Left cardiac atrium (tissue), 4 donors: ENCODE results near the gene TJP1. TPM values are rescaled to one million over a fixed set of nuclear protein-coding genes. Genes with fewer than 3 reads are reported as not detected.
"Not testable (repeated sequence)": the region's sequence is repeated elsewhere in the genome, so short reads cannot be mapped to it uniquely, and the experiment has no call there.

Experiments used
- ATAC-seq, 2 donors: fragments of 200-7000 bp; cut with Tn5 transposase; one replicate each; pipeline ENCODE4 v1.9.1; 2020; ENCODE audit warnings: mild to moderate bottlenecking in 2 of 2, moderate library complexity in 2 of 2
- DNase-seq: peaks from one replicate; pipeline ENCODE4 v3.0.0-alpha.2; 2020
- intact Hi-C, 2 donors: fragments of 100-400 bp; cut with DNase I; formaldehyde crosslinking; loops; one replicate each; pipeline versions ENCODE4 v1.14.1 to v1.15.1; 2022 to 2023
- total RNA-seq, 2 donors: library from RNA; stranded (reverse); fragmentation: NEBNext Ultra II Directional; extraction: Animal tissue kit (Norgen Biotek cat#: 25700); gene quantifications; one replicate each; pipeline ENCODE4 v1.2.1, GENCODE V29; 2021
- donor health status: DM: no; HTN: yes; CAD: no.
- donor health status: DM: no; HTN: yes; CAD: no; lungs with severe emphysema.
- donor health status: DM: yes; HTN: yes; CAD: no.
- donor health status: Dilated cardiomyopathy.

The TJP1 gene
- total RNA-seq, 2 donors from 2014 or later, result 85.2 to 95.9 TPM

DNA sequence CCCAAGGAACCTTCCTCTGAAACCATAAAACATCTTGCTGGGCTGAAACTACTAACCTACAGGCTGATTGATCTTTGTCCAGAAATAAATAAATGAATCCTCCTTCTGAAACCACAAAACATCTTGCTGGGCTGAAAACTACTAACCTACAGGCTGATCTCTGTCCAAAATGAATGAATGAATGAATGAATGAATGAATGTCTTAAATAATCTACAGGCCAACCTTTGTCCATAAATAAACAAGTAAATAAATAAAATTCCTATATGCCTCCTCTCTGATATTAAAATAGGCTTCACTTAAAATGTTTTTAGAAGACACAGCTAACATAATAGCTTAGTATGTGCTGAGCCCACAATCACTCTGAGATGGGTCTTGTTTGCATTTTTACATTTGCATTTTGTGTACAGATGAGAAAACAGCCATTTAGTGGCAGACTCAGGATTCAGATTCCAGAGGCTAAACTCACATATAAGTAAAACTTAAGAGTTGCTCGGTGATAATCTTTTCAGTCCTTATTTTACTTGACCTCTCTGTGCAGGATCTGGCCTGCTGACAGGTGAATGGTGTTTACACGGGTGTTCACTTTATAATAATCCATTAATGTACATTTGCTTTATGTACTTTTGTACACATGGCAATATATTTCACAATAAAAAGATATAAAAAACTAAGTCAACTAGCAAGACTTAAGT is 10.4 kb downstream of the TJP1 start:
- DNase-seq (no peak), ATAC-seq (no peak)
- intact Hi-C loops, result loop anchor here (5.0 to 10.0 kb wide), 2 partner anchors 45 to 113 kb away; no protein-coding TSS in a partner anchor

DNA sequence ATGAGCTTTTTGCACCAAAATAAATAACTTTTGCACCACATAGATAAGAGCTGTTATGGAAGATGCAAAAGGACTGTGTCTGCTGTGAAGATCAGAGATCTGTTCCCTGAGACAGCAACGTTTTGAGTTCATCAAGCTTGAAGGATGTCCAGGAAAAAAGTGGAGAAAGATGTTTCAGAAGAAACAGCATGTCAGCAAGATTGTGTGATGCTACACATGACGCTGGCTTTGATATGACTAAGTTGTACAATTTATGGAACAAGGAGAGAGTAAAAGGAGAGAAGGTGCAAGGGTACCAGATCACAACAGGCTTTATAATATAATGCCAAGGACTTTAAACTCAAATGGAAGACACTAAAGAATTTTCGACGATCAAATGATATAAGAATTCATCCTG is 16.6 kb downstream of the TJP1 start:
- intact Hi-C loops, result no loop called here
- ATAC-seq (no peak), DNase-seq (no peak)

DNA sequence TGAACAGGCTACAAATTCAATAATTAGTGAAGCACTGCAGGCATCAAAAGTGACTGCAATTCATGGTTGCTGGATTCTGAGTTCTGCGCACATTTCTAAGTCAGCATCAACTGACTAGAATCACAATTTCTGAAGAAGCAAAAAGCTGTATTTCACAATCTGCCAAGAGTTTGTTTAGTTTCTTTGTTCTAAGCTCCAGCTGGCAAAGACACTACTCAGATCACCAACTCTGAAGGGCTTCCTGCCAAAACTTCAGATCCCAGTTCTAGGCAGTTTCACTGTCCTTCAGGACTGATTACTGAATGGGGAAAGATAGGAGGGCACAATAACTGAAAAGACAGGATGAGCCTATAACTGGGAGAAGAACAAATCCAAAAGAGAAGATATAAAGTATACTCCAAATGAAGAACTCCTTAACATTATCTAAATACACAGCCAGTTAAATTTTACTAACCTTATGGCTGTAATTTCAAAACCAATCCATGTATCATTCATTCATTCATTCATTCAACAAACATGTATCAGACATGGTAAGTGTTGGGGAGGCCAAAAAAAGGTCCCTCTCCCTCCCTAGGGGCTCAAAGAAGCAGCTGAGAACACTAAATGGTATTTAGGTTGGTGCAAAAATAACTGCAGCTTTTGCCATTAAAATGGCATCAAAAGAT is 17.1 kb downstream of the TJP1 start:
- peak; percentile 85 to 89 for ATAC-seq
- DNase-seq, result no peak
- intact Hi-C loops, result no loop called here

DNA sequence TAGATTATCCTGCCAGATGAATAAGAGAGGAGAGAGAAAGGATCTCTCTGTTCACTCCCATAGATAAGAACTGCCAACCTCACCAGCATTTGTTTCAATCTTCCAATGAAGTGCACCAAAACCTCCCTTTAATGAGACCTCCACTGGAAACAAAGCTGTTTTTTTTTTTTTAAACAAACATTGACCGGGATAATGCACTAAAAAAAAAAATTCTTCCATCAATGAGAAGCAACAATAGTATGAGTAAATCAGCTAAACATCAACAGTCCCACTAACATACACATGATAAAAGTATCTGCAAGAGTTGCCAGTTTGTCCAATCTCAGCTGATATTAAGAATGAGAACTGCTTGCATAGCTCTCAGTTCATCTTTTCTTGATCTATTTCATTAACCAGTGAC is 19.9 kb downstream of the TJP1 start:
- intact Hi-C loops, result no loop called here
- ATAC-seq, result no peak
- no peak for DNase-seq

DNA sequence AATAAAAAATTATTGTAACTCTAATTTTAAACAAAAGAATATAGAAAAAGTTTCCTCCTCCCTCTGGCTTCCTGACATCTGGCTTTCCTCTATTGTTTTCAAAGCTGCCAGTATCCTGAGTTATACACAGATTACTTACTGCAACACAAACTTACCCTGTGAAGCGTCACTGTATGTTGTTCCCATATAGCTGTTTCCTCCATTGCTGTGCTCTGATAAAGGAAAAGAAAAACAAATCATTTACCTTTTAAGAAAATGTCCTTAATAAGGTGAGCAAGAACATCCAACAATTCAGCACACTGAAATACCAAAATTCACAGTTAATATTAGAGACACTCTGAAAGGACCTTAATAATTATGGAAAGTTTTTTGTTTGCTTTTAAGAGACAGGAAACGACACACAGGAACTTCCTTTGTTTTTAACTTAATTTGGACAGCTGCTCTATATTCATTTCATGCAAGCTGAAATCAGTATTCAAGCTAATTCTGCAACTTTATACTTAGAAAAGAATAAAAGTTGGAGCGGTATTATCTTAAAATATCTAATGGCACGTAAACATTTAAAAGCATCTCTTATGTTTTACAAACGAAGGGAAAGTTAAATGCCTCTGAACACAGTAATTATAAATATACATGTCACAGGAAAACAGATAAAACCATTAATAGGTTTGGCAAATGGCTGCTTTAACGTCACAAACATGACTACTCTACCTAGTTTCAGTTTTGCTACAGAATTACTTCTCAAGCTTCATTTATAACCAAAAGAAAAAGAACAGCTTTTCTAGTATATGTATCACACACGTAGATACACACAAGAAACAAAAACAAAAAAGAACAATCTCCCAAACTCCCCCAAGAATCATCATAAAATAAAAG is 21.5 kb downstream of the TJP1 start:
- intact Hi-C loops, result no loop called here

DNA sequence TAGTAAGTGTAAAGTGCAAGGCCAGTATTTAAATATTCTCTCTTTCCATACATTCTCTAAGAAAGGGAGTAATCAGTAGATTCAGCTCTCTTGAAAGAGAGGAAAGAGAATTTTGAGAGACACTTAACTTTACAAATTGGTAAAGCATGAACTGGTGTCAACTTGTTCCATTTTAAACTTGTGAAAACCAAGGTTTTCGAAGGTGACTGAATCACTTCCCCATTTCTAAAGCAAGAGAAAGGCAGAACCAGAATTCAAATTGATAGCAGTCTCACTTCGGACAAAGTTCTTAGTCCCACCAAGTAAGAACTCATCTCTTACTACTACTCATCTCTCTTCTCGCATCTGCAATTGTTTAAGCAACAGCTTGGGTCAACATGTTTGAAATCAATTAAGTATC is 22.4 kb downstream of the TJP1 start:
- ATAC-seq, result no peak
- DNase-seq, result no peak
- intact Hi-C loops, result no loop called here

More for the DNA sequence above, 21.5 kb downstream of the TJP1 start:
- ATAC-seq (no peak), DNase-seq (no peak)

DNA sequence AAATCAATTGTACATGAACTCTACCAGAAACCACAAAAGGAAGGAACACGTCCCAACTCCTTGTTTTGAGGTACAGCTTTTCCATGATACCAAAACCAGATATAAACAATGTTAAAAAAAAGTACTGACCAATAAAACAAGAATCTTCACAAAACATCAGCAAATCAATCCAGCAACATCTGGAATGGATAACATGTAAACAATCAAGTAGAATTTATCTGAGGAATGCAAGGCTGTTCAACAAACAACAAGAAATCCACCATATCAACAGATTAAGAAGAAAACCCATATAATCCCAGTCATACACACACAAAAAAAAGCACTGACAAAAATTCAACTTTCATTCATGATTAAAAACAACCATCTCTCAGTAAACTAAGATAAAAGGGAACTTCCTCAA is 26.7 kb downstream of the TJP1 start:
- DNase-seq, result no peak
- ATAC-seq, result no peak
- intact Hi-C loops, result no loop called here

DNA sequence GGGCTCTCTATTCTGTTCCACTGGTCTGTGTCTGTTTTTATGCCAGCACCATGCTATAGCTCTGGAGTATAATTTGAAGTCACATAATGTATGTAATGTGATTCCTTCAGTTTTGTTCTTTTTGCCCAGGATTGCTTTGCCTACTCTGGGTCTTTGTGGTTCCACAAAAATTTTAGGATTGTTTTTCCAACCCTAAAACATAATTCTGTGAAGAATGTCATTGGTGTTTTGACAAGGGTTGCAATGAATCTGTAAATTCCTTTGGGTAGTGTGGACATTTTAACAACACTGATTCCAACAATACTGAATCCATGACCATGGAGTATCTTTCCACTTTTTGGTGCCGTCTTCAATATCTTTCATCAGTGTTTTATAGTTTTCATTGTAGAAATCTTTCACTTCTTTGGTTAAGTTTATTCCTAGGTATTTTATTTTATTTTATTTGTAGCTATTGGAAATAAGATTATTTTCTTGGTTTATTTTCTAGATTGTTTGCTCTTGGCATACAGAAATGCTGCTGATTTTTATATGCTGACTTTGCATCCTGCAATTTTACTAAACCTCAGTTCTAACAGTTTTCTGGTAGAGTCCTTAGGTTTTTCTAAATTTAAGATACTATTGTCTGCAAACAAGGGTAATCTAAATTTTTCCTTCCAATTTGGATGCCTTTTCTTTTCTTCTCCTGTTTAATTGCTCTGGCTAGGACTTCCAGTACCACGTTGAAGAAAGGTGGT is 29.7 kb downstream of the TJP1 start:
- no peak for DNase-seq
- no peak for ATAC-seq
- intact Hi-C loops, result no loop called here

DNA sequence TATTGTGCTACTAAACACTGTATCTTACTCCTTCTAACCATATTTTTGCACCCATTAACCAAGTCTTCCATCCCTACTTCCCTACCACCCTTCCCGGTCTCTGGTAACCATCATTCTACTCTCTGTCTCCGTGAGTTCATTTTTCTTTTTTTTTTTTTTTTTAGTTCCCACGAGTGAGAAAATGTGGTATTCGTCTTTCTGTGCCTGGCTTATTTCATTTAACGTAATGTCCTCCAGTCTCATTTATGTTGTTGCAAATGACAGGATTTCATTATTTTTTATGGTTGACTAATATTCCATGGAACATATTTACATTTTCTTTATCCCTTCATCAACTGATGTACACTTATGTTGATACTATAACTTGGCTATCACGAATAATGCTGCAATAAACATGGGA is 31.7 kb downstream of the TJP1 start:
- intact Hi-C loops, result no loop called here
- DNase-seq, result no peak
- ATAC-seq, result no peak

DNA sequence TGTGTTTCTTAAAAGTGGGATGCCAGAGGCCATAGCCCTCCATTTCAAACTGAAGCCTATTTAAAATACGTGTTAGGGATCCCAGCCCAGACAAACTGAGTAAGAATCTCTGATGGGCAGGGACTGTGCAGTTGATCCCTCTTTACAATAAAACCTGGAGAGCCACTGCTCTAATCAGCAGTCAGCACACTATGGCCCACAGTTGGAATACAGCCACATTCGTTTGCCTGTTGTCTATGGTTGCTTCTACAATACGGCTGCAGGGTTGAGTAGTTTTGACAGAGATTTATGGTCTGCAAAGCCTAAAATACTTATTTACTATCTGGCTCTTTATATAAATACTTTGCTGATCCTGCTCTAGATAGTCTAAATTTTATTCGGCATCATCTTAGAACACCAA is 32.4 kb downstream of the TJP1 start:
- DNase-seq (no peak), ATAC-seq (peak in 1 of 2 donors; percentile 45)
- intact Hi-C loops, result no loop called here

DNA sequence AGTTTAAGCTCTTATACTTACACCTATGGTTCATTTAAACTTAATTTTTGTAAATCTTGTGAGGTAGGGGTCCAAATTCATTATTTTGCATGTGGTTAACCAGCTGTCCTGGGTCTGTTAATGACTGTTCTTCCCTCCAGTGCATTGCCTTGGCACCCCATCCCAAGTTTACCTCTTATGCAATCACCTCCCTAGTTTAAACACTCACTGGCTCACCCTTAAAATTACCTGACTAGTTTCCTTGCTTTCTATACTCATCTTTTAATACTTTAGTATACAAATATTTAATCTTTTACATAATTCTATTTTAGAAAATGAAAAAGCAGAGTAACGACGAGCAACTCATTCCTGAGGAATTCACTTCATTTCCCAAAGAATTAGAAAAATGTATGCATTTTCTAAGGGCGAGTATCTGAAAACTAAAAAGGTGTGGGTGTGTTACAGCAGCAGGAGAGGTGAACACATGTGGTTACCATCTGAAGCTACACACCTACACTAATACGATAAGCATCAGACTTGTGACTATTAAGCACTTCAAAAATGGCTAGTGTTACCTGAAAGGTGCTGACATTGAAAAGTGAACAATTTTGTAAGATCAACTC is 33.7 kb downstream of the TJP1 start:
- DNase-seq, result no peak
- intact Hi-C loops, result no loop called here
- peak in 1 of 2 donors; percentile 29 for ATAC-seq

DNA sequence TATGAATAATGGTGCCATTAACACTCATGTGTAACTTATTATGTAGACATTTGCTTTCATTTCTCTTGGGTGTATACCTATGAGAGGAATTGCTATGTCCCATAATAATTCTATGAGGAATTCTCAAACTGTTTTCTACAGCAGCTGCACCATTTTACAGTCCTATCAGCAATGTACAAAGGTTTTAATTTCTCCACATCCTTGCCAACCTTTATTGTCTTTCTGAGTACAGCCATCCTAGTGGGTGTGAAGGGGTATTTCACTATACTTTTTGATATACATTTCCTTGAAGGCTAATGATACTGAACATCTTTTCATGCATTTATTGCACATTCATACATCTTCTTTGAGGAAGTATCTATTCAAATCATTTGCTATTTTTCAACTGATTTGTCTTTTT is 34.5 kb downstream of the TJP1 start:
- intact Hi-C loops, result no loop called here
- no peak for ATAC-seq
- no peak for DNase-seq

DNA sequence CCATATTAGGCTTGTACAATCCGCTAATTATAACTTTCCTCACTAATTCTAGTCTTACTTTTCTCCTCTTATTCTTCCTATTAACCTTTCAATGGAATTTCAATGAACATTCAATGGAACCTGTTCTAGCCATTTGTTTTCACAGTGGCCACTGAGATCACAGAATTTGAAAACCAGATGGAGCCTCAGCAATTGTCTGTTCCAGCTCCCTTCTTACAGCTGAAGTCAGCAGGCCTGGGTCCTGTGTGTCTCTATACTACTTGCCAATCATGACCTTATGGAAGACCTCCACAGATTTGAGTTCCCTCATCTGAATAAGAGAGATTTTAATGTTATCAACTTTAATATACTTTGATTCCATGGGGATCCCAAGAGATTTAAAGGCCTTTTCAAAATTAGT is 36.6 kb downstream of the TJP1 start:
- no peak for DNase-seq
- ATAC-seq, result no peak
- intact Hi-C loops, result no loop called here

DNA sequence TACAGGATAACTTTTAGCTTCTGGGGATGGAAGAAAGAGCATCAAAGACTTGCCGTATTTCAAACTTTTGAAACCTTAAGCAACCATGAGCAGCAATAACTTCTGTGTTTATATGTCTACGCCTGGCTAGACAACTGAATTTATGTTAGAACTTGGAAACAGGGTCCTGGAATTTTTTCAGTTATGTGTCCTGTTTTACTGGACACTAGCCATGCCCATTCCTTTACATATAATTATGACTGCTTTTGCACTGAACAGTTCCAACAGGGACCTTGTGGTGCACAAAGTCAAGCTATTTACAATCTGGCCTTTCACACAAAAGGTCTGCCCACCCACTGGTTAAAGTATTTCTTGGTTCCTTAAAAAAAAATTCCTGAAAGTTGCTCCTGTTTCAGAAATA is 37.1 kb downstream of the TJP1 start:
- intact Hi-C loops, result no loop called here
- ATAC-seq, result no peak

DNA sequence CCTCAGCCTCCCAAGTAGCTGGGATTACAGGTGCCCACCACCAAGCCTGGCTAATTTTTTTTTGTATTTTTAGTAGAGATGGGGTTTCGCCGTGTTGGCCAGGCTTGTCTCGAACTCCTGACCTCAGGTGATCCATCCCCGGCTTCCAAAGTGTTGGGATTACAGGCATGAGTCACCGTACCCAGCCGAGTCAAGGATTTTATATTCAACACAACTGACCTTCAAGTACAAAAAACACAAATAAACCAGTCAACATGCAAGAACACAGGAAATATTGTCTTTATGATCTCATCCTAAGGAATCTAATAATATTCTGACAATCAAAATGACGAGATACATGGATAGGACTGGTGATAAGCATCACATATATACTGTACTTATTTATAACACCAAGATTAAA is 37.9 kb downstream of the TJP1 start:
- DNase-seq (no peak), ATAC-seq (no peak)
- intact Hi-C loops, result no loop called here

More for the DNA sequence above, 37.1 kb downstream of the TJP1 start:
- DNase-seq, result no peak

DNA sequence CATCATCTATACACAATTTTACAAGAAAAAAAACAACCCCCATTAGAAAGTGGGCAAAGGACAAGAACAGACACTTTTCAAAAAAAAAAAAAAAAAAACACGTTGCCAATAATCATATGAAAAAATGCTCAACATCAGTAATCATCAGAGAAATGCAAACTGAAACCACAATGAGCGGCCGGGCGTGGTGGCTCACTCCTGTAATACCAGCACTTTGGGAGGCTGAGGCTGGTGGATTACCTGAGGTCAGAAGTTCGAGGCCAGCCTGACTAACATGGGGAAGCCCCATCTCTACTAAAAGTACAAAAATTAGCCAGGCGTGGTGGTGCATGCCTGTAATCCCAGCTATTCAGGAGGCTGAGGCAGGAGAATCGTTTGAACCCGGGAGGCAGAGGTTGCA is 39.5 kb downstream of the TJP1 start:
- DNase-seq, ATAC-seq, intact Hi-C loops: not testable (repeated sequence)

DNA sequence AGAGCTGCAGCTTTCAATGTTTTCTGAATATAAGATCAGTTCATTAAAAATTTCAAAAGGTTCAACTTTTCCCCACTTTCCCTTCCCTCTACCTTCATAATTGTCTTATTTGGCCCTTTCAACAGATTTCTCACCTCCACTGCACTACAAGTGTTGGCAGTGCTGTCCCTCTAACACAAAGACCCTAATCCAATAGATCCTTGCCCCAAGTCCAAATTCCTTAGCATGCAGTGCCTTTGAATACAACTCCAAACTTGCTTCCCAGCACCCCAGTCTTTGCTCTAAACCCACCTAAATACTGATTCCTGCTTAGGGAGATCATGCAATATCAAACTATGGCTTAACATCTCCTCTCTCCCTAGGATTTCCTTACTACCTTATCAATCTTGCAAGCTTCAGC is 43.9 kb downstream of the TJP1 start:
- DNase-seq (no peak), ATAC-seq (no peak)
- intact Hi-C loops, result loop anchor here in 1 of 2 donors (5.0 to 10.0 kb wide), 2 partner anchors 39 to 64 kb away; no protein-coding TSS in a partner anchor

DNA sequence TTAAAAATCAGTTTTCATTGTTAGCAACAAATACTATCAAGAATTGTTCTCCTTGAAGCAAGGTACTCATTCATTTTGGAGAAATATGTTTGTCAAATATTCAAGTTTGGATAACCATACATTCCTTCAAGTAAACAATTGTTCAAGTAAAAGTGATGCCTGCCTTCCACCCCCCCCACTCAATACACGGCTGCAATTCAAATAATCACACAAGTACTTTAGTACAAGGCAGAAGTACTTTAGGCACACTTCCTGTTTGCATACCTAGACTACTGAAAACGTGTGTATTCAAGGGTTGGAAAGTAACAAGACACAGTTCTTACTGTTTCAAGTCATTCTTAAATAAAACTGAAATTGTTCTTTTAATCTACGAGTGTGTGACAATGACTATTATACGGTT is 45.4 kb downstream of the TJP1 start:
- ATAC-seq, result no peak
- no peak for DNase-seq
- intact Hi-C loops, result loop anchor here in 1 of 2 donors (5.0 to 10.0 kb wide), 2 partner anchors 40 to 62 kb away; no protein-coding TSS in a partner anchor

DNA sequence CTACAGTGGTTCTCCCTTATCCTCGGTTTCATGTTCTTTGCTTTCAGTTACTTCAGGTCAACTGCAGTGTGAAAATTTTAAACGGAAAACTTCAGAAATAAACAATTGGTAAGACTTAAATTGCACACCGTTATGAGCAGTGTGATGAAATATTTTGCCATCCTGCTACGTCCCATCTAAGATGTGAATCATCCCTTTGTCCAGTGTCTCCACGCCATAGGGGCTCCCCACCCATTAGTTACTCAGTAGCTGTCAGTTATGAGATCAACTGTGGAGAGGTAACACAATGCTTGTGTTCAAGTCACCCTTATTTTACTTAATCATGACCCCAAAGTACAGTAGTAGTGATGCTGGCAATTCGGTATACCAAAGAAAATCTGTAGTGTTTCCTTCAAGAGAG is 47.4 kb downstream of the TJP1 start:
- intact Hi-C loops, result loop anchor here in 1 of 2 donors (5.0 to 10.0 kb wide), 2 partner anchors 42 to 60 kb away; no protein-coding TSS in a partner anchor
- ATAC-seq (peak in 1 of 2 donors; percentile 31), DNase-seq (no peak)
